GM12878 (cell line): Measurements from ENCODE around the gene IRF2. TPM values are rescaled to one million over a fixed set of nuclear protein-coding genes. Genes with fewer than 3 reads are reported as not detected.

ENCODE experiments used
- BACH1 ChIP-seq: fragments of 450-650 bp; IDR thresholded peaks from 2 replicates; pipeline ENCODE4 v1.6.1; 2017; ENCODE audit warnings: mild to moderate bottlenecking, borderline replicate concordance
- CBFB ChIP-seq: IDR thresholded peaks from 2 replicates; pipeline ENCODE4 v1.6.1; 2016; ENCODE audit warnings: antibody characterized with exemption, low read depth
- CHD2 ChIP-seq: IDR thresholded peaks from 2 replicates; pipeline ENCODE4 v1.6.1; 2011; ENCODE audit warnings: low read depth, low read length, improper control_type of control experiment, borderline replicate concordance
- EED ChIP-seq: sonication (generic); IDR thresholded peaks from 2 replicates; pipeline ENCODE4 v1.6.1; 2016; ENCODE audit warnings: antibody characterized with exemption, low read depth
- IRF4 ChIP-seq: IDR thresholded peaks from 2 replicates; pipeline ENCODE4 v1.6.1; 2011; ENCODE audit warnings: low read depth, low read length
- NFXL1 ChIP-seq: fragments of 450-650 bp; IDR thresholded peaks from 2 replicates; pipeline ENCODE4 v1.6.1; 2017; ENCODE audit warnings: antibody characterized with exemption, mild to moderate bottlenecking, borderline replicate concordance
- NR2C1 ChIP-seq: fragments of 450-650 bp; IDR thresholded peaks from 2 replicates; pipeline ENCODE4 v1.6.1; 2017; ENCODE audit warnings: antibody characterized with exemption, mild to moderate bottlenecking, moderate library complexity
- PML ChIP-seq: IDR thresholded peaks from 2 replicates; pipeline ENCODE4 v1.6.1; 2012; ENCODE audit warnings: low read length, inconsistent platforms
- SP1 ChIP-seq: IDR thresholded peaks from one replicate; pipeline ENCODE4 v1.6.1; 2011; ENCODE audit warnings: low read depth, low read length
- TAF1 ChIP-seq: IDR thresholded peaks from 2 replicates; pipeline ENCODE4 v1.6.1; 2011; ENCODE audit warnings: mild to moderate bottlenecking, low read depth, low read length, borderline replicate concordance
- TCF7 ChIP-seq: IDR thresholded peaks from 2 replicates; pipeline ENCODE4 v1.6.1; 2014; ENCODE audit warnings: antibody characterized with exemption, borderline replicate concordance
- WRNIP1 ChIP-seq: IDR thresholded peaks from 2 replicates; pipeline ENCODE4 v1.6.1; 2011; ENCODE audit warnings: low read depth, low read length, improper control_type of control experiment, borderline replicate concordance
- ZBED1 ChIP-seq: IDR thresholded peaks from 2 replicates; pipeline ENCODE4 v1.6.1; 2016; ENCODE audit warnings: borderline replicate concordance
- ZNF207 ChIP-seq: fragments of 450-650 bp; IDR thresholded peaks from 2 replicates; pipeline ENCODE4 v1.6.1; 2014; ENCODE audit warnings: antibody characterized with exemption, mild to moderate bottlenecking, borderline replicate concordance
- ZNF622 ChIP-seq: fragments of 450-650 bp; IDR thresholded peaks from 2 replicates; pipeline ENCODE4 v1.6.1; 2017; ENCODE audit warnings: mild to moderate bottlenecking, inconsistent platforms
- polyA plus RNA-seq, 11 experiments: library from polyadenylated mRNA; depleted of rRNA in 4 of 11; unstranded in 6 of 11; stranded (reverse) in 5 of 11; fragments of >200 nt; fragmentation: Nextera tagmentation in 4 of 11; fragmentation: Illumina TruSeq in 1 of 11; extraction: Ambion mirVana in 4 of 11; extraction: Trizol in 1 of 11; gene quantifications; 1 replicate in 1 of 11; 2 replicates in 10 of 11; pipeline versions ENCODE4 v1.2.1 to v1.2.3, GENCODE V29; 2011 to 2016; ENCODE audit warnings: inconsistent platforms in 2 of 11, missing spikeins in 2 of 11, low read depth in 1 of 11
- total RNA-seq, 4 experiments: library from RNA; depleted of rRNA in 3 of 4; stranded (reverse); fragments of >200 nt in 3 of 4; fragmentation: Illumina TruSeq in 1 of 4; extraction: Trizol in 1 of 4; gene quantifications; 2 replicates each; pipeline versions ENCODE4 v1.2.1 to v1.2.3, GENCODE V29; 2013 to 2021
- TF ChIP-seq, protein P1 (sequence below): fragments of 450-650 bp; IDR thresholded peaks from 2 replicates; pipeline ENCODE4 v1.6.1; 2018; ENCODE audit warnings: borderline replicate concordance, mild to moderate bottlenecking; ENCODE audit not compliant: partially characterized antibody
- TF ChIP-seq, protein P2 (sequence below): IDR thresholded peaks from 2 replicates; pipeline ENCODE4 v1.6.1; 2012; ENCODE audit warnings: mild to moderate bottlenecking, low read depth, low read length
- TF ChIP-seq, protein P3 (sequence below): fragments of 450-650 bp; IDR thresholded peaks from 2 replicates; pipeline ENCODE4 v1.6.1; 2016; ENCODE audit warnings: mild to moderate bottlenecking
- TF ChIP-seq, protein P4 (sequence below): fragments of 450-650 bp; formaldehyde crosslinking; IDR thresholded peaks from 2 replicates; pipeline ENCODE4 v1.5.0; 2022; ENCODE audit warnings: mild to moderate bottlenecking, missing genetic modification characterization

IRF2 gene
- total and polyA plus RNA-seq, 10 of the 15 experiments (the other 5 are each of a cell fraction or from before 2014, with no cell fraction given), result 45.1 to 99.3 (median 58.9) TPM

DNA sequence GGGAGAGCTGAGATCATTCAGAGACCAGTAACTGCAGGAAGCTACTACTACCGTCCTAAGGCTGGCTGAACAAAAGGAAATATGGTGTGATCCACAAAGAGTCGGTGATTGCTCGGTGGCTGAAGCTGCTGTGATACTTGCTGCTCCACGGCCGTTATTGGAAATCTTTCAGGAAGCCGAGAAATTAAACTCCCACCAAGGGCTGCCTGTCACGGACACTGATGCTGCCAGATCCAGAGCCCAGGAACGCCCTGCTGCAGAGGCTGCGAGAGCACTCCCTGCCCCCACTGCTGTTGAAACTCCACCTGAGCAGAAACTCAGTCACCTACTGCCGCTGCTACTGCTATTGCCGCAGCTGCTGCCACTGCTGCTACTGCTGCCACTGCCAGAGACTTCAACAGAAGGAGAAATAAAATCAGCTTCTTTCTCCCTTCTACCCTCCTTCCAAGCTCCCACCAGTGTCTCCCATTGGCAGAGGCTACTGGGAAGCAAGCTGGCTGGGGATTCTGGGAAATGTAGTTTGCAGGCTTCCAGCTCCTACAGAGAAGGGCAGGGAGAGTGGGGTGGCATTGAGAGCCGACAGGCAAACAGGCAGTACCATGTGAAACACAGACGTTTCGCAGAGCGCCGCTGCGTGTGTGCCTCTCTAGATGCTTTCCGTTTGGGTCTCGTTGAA lies 130.7 kb downstream of the IRF2 start (continued):
- TF ChIP-seq ZNF207 (no peak), CHD2 (peak; percentile 78), BACH1 (0 out of 2 replicates have a peak, but pooled peaks have one; percentile 29), SP1 (no peak), CBFB (peak; percentile 43; the same call in 1 of the 2 replicates), WRNIP1 (0 out of 2 replicates have a peak, but pooled peaks have one; percentile 4), ZNF622 (no peak), EED (peak; percentile 62; the same call in 1 of the 2 replicates), NFXL1 (no peak), TAF1 (peak; percentile 52; the same call in 1 of the 2 replicates), ZBED1 (0 out of 2 replicates have a peak, but pooled peaks have one; percentile 64), PML (no peak), NR2C1 (no peak), IRF4 (no peak), TCF7 (no peak)
- TF ChIP-seq, protein P1, sequence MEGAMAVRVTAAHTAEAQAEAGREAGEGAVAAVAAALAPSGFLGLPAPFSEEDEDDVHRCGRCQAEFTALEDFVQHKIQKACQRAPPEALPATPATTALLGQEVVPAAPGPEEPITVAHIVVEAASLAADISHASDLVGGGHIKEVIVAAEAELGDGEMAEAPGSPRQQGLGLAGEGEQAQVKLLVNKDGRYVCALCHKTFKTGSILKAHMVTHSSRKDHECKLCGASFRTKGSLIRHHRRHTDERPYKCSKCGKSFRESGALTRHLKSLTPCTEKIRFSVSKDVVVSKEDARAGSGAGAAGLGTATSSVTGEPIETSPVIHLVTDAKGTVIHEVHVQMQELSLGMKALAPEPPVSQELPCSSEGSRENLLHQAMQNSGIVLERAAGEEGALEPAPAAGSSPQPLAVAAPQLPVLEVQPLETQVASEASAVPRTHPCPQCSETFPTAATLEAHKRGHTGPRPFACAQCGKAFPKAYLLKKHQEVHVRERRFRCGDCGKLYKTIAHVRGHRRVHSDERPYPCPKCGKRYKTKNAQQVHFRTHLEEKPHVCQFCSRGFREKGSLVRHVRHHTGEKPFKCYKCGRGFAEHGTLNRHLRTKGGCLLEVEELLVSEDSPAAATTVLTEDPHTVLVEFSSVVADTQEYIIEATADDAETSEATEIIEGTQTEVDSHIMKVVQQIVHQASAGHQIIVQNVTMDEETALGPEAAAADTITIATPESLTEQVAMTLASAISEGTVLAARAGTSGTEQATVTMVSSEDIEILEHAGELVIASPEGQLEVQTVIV, result no peak
- TF ChIP-seq, protein P2, sequence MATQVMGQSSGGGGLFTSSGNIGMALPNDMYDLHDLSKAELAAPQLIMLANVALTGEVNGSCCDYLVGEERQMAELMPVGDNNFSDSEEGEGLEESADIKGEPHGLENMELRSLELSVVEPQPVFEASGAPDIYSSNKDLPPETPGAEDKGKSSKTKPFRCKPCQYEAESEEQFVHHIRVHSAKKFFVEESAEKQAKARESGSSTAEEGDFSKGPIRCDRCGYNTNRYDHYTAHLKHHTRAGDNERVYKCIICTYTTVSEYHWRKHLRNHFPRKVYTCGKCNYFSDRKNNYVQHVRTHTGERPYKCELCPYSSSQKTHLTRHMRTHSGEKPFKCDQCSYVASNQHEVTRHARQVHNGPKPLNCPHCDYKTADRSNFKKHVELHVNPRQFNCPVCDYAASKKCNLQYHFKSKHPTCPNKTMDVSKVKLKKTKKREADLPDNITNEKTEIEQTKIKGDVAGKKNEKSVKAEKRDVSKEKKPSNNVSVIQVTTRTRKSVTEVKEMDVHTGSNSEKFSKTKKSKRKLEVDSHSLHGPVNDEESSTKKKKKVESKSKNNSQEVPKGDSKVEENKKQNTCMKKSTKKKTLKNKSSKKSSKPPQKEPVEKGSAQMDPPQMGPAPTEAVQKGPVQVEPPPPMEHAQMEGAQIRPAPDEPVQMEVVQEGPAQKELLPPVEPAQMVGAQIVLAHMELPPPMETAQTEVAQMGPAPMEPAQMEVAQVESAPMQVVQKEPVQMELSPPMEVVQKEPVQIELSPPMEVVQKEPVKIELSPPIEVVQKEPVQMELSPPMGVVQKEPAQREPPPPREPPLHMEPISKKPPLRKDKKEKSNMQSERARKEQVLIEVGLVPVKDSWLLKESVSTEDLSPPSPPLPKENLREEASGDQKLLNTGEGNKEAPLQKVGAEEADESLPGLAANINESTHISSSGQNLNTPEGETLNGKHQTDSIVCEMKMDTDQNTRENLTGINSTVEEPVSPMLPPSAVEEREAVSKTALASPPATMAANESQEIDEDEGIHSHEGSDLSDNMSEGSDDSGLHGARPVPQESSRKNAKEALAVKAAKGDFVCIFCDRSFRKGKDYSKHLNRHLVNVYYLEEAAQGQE, result no peak
- TF ChIP-seq, protein P3, sequence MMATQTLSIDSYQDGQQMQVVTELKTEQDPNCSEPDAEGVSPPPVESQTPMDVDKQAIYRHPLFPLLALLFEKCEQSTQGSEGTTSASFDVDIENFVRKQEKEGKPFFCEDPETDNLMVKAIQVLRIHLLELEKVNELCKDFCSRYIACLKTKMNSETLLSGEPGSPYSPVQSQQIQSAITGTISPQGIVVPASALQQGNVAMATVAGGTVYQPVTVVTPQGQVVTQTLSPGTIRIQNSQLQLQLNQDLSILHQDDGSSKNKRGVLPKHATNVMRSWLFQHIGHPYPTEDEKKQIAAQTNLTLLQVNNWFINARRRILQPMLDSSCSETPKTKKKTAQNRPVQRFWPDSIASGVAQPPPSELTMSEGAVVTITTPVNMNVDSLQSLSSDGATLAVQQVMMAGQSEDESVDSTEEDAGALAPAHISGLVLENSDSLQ, result peak; percentile 9; the same call in 1 of the 2 replicates
- TF ChIP-seq, protein P4, sequence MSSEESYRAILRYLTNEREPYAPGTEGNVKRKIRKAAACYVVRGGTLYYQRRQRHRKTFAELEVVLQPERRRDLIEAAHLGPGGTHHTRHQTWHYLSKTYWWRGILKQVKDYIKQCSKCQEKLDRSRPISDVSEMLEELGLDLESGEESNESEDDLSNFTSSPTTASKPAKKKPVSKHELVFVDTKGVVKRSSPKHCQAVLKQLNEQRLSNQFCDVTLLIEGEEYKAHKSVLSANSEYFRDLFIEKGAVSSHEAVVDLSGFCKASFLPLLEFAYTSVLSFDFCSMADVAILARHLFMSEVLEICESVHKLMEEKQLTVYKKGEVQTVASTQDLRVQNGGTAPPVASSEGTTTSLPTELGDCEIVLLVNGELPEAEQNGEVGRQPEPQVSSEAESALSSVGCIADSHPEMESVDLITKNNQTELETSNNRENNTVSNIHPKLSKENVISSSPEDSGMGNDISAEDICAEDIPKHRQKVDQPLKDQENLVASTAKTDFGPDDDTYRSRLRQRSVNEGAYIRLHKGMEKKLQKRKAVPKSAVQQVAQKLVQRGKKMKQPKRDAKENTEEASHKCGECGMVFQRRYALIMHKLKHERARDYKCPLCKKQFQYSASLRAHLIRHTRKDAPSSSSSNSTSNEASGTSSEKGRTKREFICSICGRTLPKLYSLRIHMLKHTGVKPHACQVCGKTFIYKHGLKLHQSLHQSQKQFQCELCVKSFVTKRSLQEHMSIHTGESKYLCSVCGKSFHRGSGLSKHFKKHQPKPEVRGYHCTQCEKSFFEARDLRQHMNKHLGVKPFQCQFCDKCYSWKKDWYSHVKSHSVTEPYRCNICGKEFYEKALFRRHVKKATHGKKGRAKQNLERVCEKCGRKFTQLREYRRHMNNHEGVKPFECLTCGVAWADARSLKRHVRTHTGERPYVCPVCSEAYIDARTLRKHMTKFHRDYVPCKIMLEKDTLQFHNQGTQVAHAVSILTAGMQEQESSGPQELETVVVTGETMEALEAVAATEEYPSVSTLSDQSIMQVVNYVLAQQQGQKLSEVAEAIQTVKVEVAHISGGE (CRISPR knock-in tag), result no peak
